ENCODE results near the gene FILIP1L.

The FILIP1L gene

DNA sequence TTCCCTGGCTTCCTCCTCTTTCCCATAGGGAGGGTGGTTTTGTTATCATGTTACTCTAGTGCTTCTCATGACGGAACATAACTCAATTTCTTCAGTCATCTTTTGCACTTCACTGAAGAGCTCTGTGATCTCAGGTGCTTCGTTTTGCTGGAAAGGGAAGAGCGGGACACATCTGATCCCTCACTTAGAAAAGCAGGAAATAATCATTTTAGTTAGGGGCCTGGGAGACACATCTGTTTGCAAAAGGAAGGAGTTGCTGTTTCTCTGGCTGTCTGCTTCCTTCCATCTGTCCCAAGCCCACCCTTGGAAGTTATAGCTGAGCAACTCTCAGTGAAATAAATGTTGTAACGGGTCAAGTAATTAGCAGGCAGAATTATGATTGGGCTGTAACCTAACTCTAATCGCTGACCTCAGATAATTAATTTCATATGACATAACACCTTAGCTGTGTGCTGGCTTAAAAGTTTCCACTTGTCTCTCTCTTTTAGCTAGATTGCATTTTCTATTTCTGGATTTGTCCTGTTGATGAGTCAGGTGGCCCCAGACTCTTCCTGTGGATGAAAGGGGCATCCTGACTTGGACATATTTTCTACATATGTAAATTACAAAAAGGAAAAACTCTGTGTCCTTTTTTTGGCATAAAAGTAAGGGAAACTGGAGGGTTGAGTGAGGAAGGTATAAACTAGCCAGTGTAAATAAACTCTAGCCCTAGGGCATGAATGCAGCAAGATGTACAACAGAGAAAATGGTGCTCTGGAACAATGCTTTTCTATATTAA is 11.0 kb upstream of the FILIP1L start:
- DNase-seq (ENCODE audit: low spot score): no peak

DNA sequence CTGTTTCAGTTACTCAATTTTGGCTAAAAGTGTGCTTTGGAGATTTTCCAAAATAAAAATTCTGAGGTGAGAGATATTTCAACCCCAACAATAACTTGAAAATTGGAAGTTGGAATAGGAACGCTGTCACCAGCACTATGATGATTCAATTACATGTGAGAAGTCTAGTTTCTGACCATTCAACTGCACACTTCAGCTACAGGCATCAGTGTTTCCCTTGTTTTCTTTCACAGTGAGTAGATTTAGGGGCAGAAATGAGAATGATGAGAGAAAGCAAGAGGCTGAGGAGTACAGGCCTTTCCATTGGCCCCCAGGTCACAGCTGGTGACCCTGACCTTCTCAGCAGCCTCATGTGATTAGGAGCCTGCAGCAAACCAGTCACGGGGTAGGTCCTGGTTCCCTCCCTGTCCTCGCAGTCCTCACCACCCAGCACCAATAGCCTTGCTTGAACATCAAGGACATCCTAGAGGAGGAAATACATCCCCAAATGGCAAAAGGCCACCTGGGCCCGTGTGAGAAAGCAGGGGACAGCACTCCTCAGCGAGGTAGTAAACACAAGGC is 10.0 kb upstream of the FILIP1L start:
- no peak for DNase-seq (ENCODE audit: low spot score)

DNA sequence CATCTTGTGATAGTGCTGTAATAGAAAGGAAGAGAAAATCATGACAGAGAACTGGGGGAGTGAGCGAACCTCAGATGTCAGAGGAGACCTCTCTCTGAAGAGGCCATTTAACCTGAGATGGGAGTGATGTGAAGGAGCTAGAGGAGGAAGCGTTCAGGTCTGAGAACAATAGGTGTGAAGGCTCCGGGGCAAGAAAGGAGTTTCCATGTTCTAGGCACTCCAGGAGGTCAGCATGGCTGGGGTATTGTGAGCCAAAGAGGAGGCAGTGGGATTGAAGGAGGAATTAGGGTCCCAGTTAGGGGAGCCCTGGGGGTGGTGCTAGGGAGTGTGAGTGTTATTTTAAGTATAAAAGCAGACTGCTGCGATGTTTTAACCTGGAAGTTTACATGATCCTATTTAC is 8.8 kb upstream of the FILIP1L start:
- DNase-seq (ENCODE audit: low spot score): no peak

DNA sequence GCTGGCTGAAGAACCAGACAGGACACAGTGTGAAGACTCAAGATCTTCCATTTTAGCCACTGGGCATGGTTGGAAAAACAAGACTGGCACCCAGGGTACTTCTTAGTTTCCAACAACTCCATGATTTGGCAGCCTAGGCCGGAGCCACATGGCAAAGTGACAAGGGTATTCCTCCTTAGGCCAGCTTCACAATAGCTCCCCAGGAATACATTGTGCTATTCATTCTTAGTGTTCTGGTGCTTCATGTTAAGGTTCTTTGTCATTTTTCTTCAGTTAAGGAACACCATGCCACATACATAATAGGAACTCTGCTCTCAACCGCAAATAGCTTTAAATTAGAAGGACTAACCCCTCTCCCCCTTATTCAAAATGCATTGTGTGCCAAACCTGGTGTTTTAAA is 8.0 kb upstream of the FILIP1L start:
- DNase-seq (ENCODE audit: low spot score): no peak

DNA sequence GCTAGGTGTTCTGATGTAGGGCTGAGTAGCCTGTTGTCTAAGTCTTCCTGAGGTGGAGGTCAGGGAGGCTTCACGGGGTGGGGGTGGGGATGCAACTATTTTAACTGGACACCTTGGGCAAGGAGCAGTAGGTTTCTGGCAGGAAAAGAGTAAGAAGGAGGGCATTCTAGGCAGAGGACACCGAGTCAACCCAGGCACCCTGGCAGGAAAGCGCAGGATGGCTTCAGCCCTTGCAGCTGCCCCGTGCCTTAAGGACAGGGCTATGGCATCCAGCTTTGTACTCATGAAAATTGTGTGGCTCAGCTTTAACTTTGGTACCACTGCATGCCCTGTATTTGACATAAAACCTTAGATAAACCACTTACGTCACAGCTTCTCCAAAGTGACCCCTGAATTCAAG is 6.4 kb upstream of the FILIP1L start:
- DNase-seq (ENCODE audit: low spot score): no peak

DNA sequence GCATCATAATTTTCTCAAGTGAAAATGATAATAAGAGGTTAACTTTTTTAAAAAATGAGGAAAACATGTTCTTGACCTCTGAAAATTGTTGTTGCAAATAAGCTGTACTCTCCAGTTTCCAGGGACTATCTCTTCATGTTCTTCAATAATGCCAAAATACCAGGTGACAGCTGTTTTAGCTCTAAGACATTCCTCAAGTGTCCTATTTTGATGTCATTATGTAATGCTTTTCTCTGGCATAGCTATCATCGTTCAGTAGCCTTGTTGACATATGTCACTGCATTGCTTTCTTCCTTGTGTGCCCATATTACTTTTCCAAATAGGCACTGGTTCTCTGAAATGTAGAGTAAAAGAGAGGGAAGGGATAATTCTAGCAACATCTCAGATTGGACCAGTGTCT is 5.7 kb upstream of the FILIP1L start:
- DNase-seq (ENCODE audit: low spot score): no peak

DNA sequence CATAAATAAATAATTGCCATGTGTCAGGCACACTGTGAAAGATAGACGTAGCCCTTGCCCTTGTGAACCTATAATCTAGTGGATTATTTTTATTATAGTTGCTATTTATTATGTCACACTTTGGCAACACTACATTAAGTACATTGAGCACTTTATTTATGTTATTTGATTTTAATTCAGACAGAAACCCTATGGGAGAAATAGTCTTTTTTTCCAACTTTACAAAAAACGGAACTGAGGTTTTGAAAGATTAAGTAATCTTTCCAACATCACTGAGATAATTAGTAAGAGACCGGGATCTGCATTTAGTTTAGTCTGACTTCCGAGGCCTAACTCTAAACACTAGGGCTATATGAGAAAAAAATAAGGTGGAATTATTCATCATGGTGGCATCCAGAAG is 2.8 kb upstream of the FILIP1L start:
- DNase-seq (ENCODE audit: low spot score): no peak

DNA sequence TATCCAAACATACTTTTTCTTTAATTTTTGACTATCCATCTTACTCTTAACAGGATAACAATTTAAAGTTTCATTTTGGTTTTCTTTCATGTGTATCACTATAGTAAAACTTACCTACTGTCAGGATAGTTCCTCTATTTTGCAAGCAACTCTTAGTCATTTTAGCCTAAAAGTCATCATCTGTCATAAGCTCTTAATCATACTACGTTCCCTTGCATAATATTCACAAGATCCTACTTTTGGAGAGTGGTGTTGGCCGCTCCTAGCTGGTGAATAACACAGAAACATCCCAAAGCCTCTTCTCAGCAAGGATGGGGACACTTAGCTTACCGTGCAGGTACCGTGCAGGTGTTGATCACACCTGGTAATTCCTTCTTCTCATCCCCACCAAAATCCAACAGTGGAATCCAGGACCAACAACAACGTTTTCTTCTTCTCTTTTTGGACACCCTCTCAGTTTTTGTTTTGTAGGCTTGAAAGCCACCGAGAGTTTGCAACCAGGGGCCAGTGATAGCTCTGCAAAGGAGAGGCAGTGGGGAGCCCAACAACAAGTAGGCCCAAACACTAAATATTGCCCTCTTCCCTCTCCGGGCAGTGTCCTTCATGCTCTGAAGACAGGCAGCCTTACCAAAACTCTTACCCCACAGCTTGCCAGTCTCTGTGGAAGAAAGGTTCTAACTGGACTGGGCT is 433 bp downstream of the FILIP1L start:
- no peak for DNase-seq (ENCODE audit: low spot score)

DNA sequence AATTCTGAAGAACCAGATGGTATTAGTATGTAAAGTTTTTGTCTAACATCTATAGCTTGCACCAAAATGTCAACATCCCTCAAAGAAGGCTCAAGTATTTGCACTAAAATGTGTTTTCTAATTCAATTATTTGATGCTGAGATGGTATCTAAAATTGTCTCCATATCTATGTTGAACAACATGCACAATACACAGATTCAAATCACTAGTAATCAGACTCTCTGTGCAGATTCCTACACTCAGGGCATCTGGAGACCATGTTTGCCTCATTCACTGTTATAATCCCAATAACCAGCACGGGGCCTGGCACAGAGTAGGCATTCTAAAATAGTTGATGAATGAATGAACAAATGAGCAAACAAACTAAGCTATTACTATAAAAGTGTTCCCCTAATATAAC is 2.6 kb downstream of the FILIP1L start:
- no peak for DNase-seq (ENCODE audit: low spot score)

DNA sequence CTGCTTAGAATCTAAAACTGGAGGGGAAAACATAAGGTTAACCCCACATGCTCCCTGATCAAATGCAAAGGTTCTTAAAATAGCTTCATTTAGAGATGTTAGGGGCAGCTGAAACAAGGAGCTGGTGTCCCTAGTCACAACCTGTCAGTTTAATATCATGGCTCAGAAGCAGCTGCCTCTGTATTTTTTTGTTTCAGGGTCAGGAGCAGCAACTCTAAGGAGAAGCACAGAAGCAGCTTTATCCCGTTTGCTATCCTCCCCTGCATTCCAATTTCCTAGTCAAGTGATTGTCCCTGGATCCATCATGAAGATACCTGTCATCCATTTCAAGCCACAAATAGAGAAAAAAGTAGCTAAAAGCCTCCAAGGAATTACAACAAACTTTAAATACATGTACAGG is 4.1 kb downstream of the FILIP1L start:
- DNase-seq (ENCODE audit: low spot score): no peak

DNA sequence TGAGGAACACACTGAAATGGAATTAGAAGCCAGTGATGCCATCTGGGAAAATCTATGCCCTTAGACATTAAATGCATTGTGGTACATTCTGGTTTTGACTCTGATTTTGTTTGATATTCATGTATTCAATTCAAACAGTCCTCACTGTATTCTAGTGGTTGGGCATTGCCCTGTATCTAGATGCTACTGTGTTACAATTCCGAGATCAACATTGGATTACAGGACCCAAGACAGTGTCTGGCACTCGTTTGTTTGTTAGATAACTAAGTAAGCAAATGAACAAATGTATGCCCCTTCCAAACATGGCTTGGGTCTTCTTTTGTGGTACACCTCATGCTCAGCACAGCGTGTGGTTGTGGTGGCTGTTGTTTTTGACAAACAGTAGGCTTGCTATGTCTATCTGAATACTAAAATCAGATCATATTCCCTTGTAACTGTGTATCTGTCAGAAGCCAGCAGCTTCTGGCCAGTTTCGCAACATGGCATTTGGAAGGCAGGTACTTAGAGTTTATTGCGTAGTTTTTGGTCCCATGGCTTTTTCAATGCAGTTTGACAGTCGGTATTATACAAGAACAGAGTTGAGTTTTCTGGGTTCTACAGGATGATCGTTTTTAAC is 5.7 kb downstream of the FILIP1L start:
- no peak for DNase-seq (ENCODE audit: low spot score)

DNA sequence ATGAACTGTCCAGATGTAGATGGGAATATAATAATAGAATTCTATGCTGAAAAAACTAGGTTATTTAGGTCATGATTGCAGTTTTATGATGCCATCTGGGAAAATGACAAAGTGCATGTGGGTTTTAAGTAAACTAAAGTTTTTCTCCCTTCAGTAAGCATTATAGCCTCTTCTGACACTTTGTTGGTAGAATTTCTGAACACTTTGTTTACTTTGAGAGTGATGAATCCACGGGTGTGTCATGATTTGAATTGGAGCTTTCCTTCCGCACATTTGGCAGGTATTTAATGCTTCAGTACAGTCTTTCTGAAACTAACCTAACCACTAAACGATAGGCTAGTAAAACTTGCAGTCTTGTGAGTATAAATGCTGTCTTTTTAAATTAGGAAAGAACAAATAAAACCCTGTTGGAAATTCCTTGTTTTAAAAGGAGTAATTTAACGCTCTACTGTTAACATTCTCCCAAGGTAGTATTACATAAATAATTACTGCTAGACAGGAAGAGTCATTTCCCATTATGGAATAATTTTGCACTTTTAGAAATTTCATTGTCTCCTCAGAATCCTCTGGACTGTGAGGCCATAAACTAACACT is 7.0 kb downstream of the FILIP1L start:
- no peak for DNase-seq (ENCODE audit: low spot score)

DNA sequence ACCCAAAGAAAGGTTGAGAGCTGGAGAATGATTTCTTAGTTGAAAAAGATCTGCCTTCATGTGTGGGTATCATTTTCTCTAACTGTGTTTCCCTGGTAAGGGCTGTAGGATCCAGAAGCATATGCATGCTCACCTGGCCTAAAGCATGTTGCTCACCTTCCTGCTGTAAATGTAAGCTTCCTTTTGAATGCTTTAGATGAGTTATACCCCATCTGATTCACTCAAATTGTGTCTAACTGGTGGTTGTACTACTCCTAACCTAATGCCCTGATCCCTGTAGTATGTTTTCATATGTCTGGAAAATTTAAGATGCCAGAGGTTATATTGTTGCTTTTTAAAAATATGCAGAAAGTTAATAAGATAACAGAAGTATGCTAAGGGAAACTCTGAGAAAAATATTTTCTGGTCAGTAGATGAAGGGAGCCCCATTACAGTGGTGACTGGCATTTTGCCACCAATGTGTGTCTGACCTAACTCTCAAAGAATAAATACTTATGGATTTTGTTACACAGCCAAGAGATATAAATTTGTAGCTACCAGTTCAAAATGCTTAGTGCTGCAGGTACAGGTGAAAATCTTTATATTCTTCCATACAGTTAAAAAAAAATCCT is 7.7 kb downstream of the FILIP1L start:
- no peak for DNase-seq (ENCODE audit: low spot score)

DNA sequence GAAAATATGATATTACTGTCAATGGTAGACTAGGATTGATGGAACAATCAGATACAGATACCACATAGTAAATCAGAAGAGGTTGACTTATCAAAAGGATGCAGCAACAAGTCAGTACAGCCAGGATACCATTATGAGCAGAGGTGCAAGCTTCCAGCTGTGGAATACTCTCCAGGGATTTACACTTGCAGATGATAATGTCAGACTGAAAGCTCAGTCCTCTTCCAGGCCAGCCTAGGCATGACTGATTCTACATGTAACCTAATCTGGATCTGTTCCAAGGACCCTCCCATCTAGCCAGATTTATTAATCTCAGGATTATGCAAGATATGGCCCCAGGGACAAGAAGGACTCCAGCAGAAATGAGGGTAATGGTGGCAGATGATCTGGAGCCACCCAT is 8.2 kb downstream of the FILIP1L start:
- no peak for DNase-seq (ENCODE audit: low spot score)

DNA sequence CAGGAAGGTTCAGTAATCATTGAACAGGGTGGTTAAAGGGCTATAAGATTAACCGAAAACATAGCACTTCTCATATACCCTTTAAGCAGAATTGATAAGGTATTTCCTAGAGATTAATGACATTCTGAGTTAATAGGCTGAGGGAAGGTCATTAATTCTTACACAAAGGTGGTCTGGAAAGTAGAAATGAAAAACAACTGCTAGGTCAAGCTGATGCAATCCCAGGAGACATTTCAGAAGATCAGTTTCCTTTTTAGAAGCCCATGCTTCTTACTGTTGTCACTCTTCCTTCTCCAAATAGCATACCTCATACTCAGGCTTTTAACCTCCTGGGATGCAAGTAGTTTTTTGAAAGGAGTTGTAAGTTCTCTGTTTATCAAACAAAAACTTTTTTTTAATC is 8.8 kb downstream of the FILIP1L start:
- DNase-seq (ENCODE audit: low spot score): no peak

DNA sequence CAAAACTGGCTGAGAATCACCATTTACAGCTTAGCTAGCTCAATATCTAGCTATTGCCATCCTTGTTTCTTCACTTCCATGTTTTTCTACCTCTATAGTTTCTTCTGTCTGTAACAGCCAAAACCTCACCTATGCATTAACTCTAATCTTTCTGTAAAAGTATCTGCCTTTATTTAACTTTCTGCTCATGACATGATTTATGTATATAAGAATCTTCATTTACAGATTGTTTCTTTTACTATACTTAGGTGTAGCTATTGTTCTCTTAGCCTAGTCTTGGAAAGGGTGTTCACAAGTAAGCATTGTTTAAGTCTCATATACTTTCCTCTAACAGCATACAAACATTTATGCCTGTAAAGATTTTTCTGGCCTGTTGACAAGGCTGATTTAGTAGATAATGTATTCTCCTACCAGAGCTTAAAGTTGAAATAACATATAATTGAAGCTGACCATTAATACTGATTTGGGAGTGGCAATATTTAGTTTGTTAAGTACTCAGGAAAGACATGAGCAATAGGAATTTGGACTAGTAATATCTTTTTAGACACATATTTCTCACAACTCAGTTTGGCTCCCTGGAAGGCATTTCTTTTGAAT is 9.4 kb downstream of the FILIP1L start:
- no peak for DNase-seq (ENCODE audit: low spot score)

DNA sequence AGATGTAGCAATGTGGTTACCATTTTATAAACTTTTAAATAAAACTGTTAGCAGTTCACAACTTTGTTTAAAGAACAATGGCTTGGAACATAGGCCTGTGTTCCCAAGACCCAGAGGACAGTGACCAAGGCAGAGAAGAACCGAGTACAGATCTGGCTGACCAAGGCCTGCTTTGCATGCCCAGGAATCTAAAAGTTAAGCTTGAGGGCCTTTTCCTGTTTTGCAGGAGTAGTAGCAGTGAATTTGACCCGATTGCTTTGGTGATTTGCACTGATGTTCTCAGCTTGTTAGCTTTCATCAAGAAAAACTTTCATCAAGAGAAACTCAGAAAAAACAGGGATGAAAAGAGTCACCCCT is 9.9 kb downstream of the FILIP1L start:
- DNase-seq (ENCODE audit: low spot score): no peak

DNA sequence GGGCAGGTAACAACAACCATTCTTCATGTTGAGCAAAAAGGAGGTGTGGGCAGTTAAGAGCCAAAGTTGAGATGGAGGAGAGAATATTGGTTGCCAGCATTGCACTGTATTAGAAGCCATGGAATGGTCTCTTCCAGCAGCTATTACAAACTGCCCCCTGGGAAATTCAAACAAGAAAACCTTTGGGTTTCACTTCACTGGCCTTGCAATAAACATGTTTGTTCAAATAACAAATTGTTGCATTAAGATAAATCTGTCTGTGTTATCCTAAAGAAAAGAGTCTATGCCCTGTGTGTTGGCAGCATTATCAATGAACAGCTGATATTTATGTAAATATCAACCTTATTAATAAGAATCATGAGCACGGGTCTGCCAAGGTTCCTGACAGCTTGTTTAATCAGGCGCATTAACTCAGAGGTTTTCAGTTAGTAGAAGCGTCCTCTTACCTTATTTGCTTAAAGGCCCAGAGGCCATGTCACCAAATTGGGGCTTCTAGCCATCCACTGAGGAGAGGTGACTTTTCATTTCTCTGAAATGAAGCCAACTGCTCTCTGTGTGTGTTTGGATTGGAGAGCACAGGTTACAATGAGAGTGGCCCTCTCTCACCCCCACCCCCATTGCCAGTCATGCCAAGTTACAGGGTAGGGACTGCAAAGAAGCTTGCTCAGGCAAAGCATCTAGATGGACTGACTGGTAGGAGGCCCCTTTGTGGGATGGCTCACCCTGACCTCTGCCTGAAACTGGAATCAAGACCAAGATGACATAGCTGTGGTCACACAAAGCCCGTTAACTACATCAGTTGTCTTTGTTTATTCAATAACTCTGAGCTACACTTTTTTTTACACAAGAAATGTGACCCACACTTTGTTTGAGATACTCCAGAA is 10.5 kb downstream of the FILIP1L start:
- DNase-seq (ENCODE audit: low spot score): no peak

DNA sequence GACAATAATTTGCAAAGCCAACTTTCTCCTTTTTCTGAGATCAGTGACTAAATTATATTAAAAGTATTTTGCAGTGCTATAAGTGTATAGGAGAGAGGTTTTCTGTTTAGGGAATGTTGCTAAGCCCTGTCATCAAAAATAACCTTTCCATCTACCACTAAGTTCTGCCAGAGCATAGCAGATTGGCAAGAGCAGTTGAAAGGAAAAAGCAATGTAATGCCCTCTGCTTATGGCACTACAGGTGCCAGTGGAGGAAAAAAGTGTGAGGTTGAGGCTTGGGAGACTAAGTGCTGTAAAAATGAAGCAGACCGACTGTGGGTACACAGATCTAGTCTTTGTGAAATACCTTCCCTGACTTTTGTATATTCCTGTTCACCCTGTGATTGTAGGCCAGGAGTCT is 11.5 kb downstream of the FILIP1L start:
- DNase-seq (ENCODE audit: low spot score): no peak

DNA sequence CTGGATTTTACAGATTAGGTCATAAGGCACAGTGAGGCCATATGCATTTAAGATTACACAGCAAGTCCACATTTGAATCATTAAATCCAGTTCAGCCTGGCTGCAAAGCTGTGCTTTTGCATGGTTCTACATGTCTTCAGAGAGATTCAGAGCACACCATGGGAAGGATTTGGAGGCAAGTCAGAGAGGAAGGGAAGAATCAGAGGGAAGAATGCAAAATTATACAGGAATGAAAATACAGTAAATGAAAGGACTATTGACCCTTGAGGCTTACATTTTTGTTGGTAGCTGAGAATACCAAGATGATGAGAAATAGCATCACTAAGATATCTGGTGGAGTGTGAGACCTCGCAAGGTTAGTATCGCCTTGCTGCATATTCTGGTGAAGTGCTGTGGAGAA is 13.9 kb downstream of the FILIP1L start:
- DNase-seq (ENCODE audit: low spot score): no peak

DNA sequence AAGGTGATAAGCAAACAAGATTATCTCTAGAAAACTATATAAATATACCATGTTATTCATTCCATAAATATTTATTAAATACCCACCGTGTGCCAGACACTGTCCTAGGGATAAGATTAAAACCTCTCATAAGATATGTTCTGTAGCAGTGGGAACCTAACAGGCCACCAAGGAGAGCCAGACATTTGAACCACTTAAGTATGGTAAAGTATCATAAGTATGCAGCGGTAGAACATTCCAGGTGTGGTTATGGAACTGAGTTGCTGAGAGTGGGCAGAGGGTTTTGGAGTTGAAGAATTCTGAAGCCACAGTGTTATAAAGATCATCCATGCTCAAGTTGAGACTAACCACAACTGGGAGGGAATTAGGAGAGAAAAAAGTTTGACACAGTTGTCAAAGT is 14.7 kb downstream of the FILIP1L start:
- DNase-seq (ENCODE audit: low spot score): no peak
